Globus pallidus (tissue), 1 donor: ENCODE results near the gene AKR1C2.
"Not testable (repeated sequence)": the region's sequence is repeated elsewhere in the genome, so short reads cannot be mapped to it uniquely, and the experiment has no call there.

Experiments used
- DNase-seq: peaks from one replicate; pipeline ENCODE4 v3.0.0-alpha.2; 2015; ENCODE audit warnings: low spot score

AKR1C2 gene

GRCh38 chr10:4988000-4988641 lies 15.5 kb downstream of the AKR1C2 start:
- not testable (repeated sequence) for DNase-seq

GRCh38 chr10:4984971-4985594 lies 18.6 kb downstream of the AKR1C2 start:
- no peak for DNase-seq

DNA sequence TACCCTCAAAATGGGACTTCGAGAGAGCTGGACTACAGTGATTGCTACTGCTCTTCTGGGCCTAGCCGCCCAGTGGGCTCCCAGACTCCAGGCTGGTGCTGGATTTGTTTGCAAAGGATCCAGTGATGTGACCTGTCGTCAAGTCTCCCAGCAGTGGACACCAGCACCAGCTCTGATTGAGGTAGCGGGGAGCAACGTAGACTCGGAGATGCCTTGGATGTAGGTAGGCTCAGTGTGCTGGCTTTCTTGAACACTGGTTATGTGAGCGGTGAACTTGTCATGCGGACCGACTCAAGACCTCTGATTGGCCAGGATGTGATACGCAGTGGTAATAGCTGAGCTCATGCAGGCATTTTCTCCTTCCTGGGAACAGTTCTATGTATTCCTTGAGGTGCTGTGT lies 19.4 kb downstream of the AKR1C2 start:
- DNase-seq = no peak

DNA sequence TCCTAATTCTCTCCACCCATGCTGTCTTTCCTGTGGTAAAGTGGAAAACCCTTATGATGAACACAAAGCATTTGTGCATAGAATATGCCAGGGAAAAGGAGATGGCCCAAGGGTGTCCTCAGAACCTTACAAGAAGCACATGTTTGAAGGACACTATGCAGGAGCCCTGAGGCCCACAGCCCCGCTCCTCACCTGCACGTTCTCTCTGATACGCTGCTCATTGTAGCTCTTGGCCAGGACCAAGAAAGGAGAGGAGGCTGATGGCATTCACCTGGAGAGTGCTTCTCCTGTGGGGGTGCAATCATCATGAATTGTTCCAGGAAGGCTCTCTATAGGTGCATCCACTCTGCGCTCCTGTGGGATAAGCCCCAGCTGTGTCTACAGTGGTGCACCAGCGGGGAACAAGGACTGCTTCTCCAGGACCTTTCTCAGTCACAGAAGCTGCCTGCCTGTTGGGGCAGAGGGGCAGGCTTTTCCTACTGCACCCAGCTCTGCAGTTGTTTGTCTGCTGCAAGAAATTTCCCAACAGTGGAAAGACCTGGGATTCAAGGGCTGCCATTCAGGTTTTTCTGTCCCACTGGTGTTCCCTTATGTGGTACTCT lies 19.9 kb downstream of the AKR1C2 start:
- DNase-seq = no peak

DNA sequence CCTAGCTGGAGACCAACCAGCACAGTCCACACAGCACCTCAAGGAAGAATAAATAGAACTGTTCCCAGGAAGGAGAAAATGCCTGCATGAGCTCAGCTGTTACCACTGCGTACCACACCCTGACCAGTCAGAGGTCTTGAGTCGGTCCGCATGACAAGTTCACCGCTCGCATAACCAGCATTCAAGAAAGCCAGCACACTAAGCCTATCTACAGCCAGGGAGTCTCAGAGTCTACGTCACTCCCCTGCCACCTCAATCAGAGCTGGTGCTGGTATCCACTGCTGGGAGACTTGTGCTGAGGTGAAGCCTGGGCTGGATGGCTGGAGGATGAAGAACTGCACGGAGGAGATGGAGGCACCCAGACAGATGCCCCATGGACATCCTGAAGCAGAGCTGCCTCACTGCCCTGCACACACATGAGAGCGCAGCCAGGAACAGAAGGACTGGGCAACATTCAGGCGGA lies 20.9 kb downstream of the AKR1C2 start:
- DNase-seq = no peak

- no peak for DNase-seq
These were observed 21.8 kb downstream of the AKR1C2 start for GRCh38 chr10:4981722-4982471.

DNA sequence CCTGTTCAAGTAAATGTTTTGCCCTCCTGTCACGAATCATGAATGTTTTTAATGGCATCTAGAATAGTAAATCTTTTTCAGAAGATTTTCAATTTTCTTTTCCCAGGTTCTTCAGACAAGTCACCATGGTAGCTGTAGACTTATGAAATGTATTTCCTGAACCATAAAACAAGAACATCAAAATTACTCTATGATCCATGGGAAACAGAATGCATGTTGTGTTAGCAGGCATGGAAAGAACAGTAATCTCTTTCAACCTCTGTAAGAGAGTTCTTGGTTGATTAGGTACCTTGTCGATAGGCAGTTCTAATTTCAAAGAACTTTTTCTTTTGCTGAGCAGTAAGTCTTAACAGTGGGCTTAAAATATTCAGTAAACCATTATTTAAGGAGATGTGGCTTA lies 22.9 kb downstream of the AKR1C2 start:
- no peak for DNase-seq

DNA sequence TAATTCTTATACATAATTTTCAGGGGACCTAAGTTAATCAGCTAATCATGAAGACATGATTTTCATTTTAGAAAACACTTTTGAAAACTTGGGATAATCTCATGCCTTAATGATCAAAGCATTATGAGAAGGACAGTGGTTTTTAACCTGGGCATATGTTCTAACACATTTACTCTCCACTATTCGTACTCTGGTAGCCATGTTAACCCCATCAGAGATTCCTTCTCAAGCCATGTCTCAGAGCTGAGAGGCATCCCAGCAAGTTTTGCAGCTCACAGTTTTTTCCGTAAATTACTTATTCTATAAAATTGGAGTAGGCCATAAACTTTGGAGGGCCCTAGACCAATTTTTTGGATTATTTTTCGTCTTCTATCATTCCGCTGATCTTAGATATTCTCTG lies 24.8 kb downstream of the AKR1C2 start:
- DNase-seq = no peak

DNA sequence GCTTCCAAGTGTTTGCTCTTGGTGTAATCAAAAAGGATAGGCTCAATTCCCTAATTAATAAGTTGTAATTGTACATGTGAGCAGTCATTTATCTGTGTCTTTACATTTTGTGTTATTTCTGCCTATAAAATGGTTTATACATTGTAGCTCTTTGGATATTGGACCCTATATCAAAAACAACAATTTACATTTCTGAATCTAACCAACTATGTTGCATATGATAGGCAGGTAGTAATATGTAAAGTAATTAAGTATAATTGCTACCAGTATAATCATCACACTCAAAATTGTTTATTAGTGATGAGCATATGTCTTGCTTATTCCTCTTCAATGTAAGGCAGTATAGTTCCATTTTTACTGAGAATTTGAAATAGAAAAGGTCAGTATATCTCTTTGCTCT lies 26.6 kb downstream of the AKR1C2 start:
- DNase-seq = no peak

GRCh38 chr10:4974400-4974799 lies 29.3 kb downstream of the AKR1C2 start:
- DNase-seq = not testable (repeated sequence)

DNA sequence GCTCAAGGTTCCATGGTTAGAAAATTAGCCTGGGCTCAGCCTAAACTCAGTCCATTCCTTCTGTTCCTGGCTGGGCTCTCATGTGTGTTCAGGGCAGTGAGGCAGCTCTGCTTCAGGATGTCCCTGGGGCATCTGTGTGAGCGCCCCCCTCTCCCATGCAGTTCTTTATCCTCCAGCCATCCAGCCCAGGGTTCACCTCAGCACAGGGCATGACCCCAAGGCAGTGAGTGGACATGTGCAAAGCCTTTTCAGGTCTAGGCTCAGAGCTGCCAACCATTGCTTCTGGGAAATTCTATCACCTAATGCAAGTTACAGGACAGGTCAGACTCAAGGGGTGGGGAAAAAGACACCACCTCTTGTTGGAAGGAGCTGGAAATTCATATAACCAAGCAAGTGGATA lies 30.4 kb downstream of the AKR1C2 start:
- not testable (repeated sequence) for DNase-seq

- DNase-seq = not testable (repeated sequence)
These were observed 31.1 kb downstream of the AKR1C2 start for GRCh38 chr10:4972369-4973142.

- not testable (repeated sequence) for DNase-seq
These were observed 33.3 kb downstream of the AKR1C2 start for GRCh38 chr10:4970362-4970761.

DNA sequence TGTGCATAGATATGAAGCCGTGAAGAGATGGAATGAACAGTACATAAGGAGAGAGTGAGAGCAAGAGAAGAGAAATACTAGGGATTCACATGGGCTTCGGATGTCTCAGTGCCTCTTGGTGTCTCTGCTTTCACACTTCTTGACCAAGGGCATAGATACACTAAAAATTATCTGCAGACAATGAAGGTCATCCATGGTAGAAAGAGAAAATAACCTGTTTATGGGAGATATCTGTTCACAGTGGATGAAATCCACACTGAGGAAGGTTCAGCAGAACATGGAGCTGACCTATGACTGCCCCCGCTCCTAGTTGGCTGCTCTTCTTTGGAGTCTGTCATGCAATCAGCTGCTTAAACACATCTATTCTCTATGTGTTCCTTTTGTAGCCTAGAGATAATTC lies 34.4 kb downstream of the AKR1C2 start:
- not testable (repeated sequence) for DNase-seq

DNA sequence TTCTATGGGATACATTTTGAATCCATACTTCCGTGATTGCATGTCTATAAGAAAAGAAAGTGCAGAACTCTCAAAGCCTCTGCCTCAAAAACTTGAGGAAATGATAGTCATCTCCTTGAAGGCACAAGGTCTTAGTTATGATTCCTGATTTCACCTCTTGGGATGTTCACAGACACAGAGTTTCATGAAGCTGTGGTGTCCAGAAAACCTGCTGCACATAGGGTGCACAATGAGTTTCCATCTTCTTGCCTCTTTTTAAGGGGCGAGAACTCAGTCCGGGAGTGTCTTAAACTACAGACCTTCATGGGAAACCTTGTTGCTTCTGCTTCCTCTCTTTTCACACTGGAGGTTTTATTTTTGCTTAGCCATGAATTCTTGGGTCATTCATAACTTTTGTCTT lies 36.5 kb downstream of the AKR1C2 start:
- not testable (repeated sequence) for DNase-seq

DNA sequence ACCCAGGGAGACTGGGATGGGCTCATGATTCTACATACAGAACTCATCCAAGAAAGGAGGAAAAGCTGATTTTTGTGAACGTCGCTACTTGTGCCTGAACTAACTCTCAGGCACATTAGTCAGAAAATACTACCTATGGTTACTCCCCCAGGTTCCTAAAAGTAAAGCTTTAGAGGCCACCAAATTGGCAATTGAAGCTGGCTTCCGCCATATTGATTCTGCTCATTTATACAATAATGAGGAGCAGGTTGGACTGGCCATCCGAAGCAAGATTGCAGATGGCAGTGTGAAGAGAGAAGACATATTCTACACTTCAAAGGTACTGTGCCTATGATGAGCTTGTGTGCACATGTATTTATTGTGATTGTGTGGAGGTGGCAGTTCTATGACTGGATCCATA lies 37.9 kb downstream of the AKR1C2 start:
- DNase-seq = not testable (repeated sequence)

- DNase-seq = not testable (repeated sequence)
These were observed 39.9 kb downstream of the AKR1C2 start for GRCh38 chr10:4963815-4964154.

GRCh38 chr10:4962876-4963814 lies 40.5 kb downstream of the AKR1C2 start, which contains the start of gene AKR1C1:
AKR1C1 (plus strand) TSS chr10:4963415; CDS start chr10:4963445, 30 bp downstream.
- DNase-seq = not testable (repeated sequence)

GRCh38 chr10:4962308-4962707 lies 41.3 kb downstream of the AKR1C2 start:
- DNase-seq = not testable (repeated sequence)

DNA sequence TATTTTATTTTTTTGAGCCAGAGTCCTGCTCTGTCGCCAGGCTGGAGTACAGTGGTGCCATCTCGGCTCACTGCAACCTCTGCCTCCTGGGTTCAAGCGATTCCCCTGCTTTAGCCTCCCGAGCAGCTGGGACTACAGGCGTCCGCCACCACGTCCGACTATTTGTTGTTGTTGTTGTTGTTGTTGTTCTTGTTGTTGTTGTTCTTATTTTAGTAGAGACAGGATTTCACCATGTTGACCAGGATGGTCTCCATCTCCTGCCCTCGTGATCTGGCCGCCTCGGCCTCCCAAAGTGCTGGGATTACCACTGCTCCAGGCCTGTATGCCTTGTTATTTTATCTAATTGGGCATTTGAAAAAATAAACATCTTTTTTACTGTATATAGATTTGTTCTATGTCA lies 42.1 kb downstream of the AKR1C2 start:
- not testable (repeated sequence) for DNase-seq
